GM12873 (cell line): ENCODE data around the gene MAPK10.

Experiments
- CTCF ChIP-seq: IDR thresholded peaks from 2 replicates; pipeline ENCODE4 v1.5.1; 2012; ENCODE audit warnings: low read depth, mild to moderate bottlenecking, moderate library complexity, low read length, control low read depth; ENCODE audit not compliant: insufficient read depth; ENCODE audit errors: missing control alignments

MAPK10 gene

GRCh38 chr4:86366920-86367319 lies 7.1 kb upstream of the MAPK10 start:
- no peak for TF ChIP-seq CTCF

GRCh38 chr4:86362510-86362909 lies 2.7 kb upstream of the MAPK10 start:
- TF ChIP-seq CTCF = no peak

- no peak for TF ChIP-seq CTCF
Measured at GRCh38 chr4:86358257-86358656, 1.6 kb downstream of the MAPK10 start.

- no peak for TF ChIP-seq CTCF
Measured at GRCh38 chr4:86357608-86358007, 2.2 kb downstream of the MAPK10 start.

- TF ChIP-seq CTCF = no peak
Measured at GRCh38 chr4:86356425-86357210, 3.2 kb downstream of the MAPK10 start.

GRCh38 chr4:86354390-86354789 lies 5.5 kb downstream of the MAPK10 start:
- TF ChIP-seq CTCF = no peak

- no peak for TF ChIP-seq CTCF
Measured at GRCh38 chr4:86346320-86346719, 13.5 kb downstream of the MAPK10 start.
